T-helper 2 cell treated with Interferon-gamma antibody and Interleukin-4, amounts not matched to agents 5 μg/mL and 100 μg/mL, for 36 hours (primary cell): ENCODE data around the gene DNAJC6.
A peak's percentile ranks its signal among the peaks of the same experiment; 100 is the strongest.

Source experiments
- DNase-seq: peaks from one replicate; pipeline ENCODE4 v3.0.0; 2021; ENCODE audit warnings: low spot score
- H3K27ac Mint-ChIP-seq: one replicate; pipeline ENCODE4 v1.8.0; 2021; ENCODE audit warnings: mild to moderate bottlenecking, mixed read lengths
- H3K27me3 Mint-ChIP-seq: one replicate; pipeline ENCODE4 v1.8.0; 2021; ENCODE audit warnings: low read depth, mixed read lengths
- H3K36me3 Mint-ChIP-seq: one replicate; pipeline ENCODE4 v1.8.0; 2021; ENCODE audit warnings: low read depth, mixed read lengths
- H3K4me1 Mint-ChIP-seq: one replicate; pipeline ENCODE4 v1.8.0; 2021; ENCODE audit warnings: low read depth, mixed read lengths
- H3K4me3 Mint-ChIP-seq: one replicate; pipeline ENCODE4 v1.8.0; 2022; ENCODE audit warnings: mild to moderate bottlenecking, moderate library complexity, mixed read lengths
- H3K9me3 Mint-ChIP-seq: one replicate; pipeline ENCODE4 v1.8.0; 2021; ENCODE audit warnings: mixed read lengths

The DNAJC6 gene

DNA sequence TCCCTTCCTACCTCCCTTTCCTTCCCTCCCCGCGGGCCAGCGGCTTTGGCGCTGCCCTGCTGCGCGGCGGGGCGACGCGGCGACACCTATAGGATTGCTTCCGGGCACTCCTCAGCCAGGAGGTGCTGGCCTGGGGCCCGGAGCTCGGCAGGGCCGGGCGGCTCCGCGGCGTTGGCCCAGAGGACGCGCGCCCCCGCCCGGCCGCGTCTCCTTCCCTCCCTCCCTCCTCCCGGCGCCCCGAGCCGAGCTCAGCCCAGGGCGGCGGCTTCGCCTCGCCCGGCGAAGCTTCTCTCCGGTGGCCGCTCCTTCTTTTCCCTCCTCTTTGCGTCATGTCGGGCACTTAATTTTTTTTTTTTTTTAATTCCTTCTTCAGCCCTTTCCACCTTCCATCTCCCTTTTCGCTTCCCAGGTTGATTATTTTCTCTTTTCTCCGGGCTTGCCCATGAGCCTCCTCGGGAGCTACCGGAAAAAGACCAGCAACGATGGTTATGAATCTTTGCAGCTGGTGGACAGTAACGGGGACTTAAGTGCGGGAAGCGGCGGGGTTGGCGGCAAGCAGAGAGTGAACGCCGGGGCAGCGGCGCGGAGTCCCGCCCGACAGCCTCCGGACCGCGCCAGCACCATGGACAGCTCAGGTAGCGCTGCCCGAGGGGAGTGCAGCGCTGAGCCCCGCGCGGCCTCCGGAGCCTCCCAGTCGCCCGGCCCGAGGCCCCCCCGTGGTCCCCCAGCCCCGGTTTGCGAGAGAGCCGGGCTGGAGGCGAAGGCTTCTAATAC lies at the start of gene DNAJC6:
Gene DNAJC6, plus strand, starts transcription at position 240 of the 774 bp plus-strand sequence. Its CDS starts 203 bp downstream, at position 443.
- Mint-ChIP-seq H3K27ac (no peak within 1 kb of the TSS), H3K27me3 (peaks cover 55% of the 10 kb centered on the region), H3K4me3 (peak within 1 kb of the TSS; percentile 48), H3K36me3 (no peaks in the 10 kb centered on the region), H3K9me3 (no peaks in the 10 kb centered on the region), H3K4me1 (peaks cover 3% of the 10 kb centered on the region)
- DNase-seq = peak; percentile 35

- no peak overlapping the region for H3K4me3 Mint-ChIP-seq
- peaks cover 2% of the 10 kb centered on the region for H3K36me3 Mint-ChIP-seq
- no peak overlapping the region for H3K27ac Mint-ChIP-seq
- no peak for DNase-seq
- H3K27me3 Mint-ChIP-seq = peaks cover 37% of the 10 kb centered on the region
- peaks cover 16% of the 10 kb centered on the region for H3K4me1 Mint-ChIP-seq
- H3K9me3 Mint-ChIP-seq = no peaks in the 10 kb centered on the region
These were observed 49.5 kb upstream of the DNAJC6 start for GRCh38 chr1:65259816-65260215.

DNA sequence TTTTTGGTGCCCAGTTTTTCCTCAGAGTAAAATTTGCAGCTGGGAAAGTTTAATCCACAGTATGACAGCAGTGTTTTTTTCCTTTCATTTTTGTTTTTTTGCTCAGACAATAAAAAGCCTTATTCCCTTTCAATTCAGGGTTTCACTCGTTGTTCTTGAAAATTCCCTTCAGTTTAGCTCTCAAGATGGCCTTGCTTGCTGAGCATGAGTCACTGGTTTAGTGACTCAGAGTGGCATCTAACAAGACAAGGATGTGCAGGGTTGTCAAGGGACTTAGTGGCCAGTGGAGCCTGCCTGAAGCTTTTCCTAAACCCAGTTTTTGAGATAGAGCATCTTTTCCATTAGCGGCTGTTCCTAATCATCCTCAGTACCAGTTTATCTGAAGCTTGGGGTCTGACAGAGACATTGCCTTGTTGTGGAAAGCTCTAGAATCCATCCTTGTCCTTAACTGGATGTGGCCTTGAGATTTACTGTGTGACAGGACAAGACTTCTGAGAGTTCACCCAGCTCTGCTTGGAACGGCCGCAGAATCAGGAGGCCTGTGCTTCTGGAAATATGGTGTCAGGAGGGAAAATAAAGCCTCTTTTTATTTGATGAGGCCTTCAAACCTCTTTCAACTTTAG lies 48.4 kb upstream of the DNAJC6 start:
- peak; percentile 16 for DNase-seq
- H3K27me3 Mint-ChIP-seq = peaks cover 33% of the 10 kb centered on the region
- H3K4me3 Mint-ChIP-seq = no peak overlapping the region
- no peak overlapping the region for H3K27ac Mint-ChIP-seq
- no peaks in the 10 kb centered on the region for H3K9me3 Mint-ChIP-seq
- H3K36me3 Mint-ChIP-seq = no peaks in the 10 kb centered on the region
- H3K4me1 Mint-ChIP-seq = peaks cover 10% of the 10 kb centered on the region

DNA sequence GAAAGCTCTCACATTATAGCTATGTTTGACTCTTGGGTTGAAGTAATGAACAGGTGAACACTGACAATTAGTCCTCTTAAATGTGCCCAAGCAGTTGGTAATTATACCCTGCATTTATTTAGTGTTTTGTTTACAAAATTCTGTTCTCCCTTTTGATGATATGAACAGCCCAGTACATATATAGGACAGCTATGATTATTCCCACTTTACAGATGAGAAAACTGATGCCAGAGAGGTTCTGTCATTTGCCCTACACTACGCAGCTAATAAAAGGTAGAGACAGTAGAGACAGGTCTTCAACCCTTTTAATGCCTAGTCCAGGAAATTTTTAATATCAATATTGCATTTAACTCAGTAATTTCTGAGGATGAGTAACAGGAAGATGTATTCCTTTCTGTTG lies 46.1 kb upstream of the DNAJC6 start:
- no peak overlapping the region for H3K27ac Mint-ChIP-seq
- peaks cover 23% of the 10 kb centered on the region for H3K4me1 Mint-ChIP-seq
- no peaks in the 10 kb centered on the region for H3K36me3 Mint-ChIP-seq
- H3K4me3 Mint-ChIP-seq = no peak overlapping the region
- no peaks in the 10 kb centered on the region for H3K9me3 Mint-ChIP-seq
- H3K27me3 Mint-ChIP-seq = peaks cover 43% of the 10 kb centered on the region
- no peak for DNase-seq

DNA sequence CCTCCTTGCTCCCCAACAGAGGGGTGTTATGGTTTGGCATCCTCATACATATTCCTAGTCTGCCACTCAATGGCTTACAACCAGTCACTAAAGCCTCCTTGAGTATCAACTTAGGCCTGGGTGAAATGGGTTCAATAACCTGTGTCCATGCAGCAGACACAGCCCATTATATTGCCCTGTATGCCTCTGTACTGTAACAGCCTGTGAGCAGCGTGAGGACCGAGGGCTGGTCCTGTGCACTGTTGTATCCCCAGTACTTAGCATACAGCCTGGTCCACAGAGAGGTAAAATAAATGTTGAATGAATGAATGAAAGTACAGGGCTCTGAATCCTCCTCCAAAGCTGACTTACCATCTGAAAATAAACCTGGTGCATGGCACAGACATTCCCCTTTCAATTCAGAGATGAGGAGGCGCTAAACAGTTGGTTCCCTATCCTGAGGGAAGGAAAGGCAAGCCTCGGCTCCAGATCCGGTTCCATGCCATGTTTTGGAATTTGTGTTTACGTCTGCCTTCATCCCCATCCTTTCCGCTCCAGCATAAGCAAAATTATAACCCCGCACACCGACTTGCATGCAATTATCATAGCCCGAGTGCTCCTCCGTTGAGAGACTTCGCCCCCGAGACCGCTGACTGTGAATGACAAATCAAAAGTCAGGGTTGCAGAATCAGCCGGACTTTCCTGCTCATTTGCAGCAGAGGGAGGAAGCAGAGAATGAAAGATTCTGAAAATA lies 45.0 kb upstream of the DNAJC6 start:
- Mint-ChIP-seq H3K36me3 (no peaks in the 10 kb centered on the region), H3K4me3 (no peak overlapping the region), H3K9me3 (no peaks in the 10 kb centered on the region), H3K27ac (no peak overlapping the region), H3K27me3 (peaks cover 45% of the 10 kb centered on the region), H3K4me1 (peaks cover 23% of the 10 kb centered on the region)
- no peak for DNase-seq

- Mint-ChIP-seq H3K27me3 (peaks cover 51% of the 10 kb centered on the region), H3K27ac (no peak overlapping the region), H3K9me3 (no peaks in the 10 kb centered on the region), H3K4me1 (peaks cover 23% of the 10 kb centered on the region), H3K4me3 (peak overlapping the region; percentile 60), H3K36me3 (no peaks in the 10 kb centered on the region)
- DNase-seq = no peak
These were observed 44.1 kb upstream of the DNAJC6 start for GRCh38 chr1:65265296-65265650.

GRCh38 chr1:65265651-65266351 lies 43.5 kb upstream of the DNAJC6 start:
- H3K4me3 Mint-ChIP-seq = peak overlapping the region; percentile 60
- DNase-seq = no peak
- H3K27me3 Mint-ChIP-seq = peaks cover 51% of the 10 kb centered on the region
- H3K36me3 Mint-ChIP-seq = no peaks in the 10 kb centered on the region
- peaks cover 19% of the 10 kb centered on the region for H3K4me1 Mint-ChIP-seq
- H3K9me3 Mint-ChIP-seq = no peaks in the 10 kb centered on the region
- H3K27ac Mint-ChIP-seq = no peak overlapping the region

DNA sequence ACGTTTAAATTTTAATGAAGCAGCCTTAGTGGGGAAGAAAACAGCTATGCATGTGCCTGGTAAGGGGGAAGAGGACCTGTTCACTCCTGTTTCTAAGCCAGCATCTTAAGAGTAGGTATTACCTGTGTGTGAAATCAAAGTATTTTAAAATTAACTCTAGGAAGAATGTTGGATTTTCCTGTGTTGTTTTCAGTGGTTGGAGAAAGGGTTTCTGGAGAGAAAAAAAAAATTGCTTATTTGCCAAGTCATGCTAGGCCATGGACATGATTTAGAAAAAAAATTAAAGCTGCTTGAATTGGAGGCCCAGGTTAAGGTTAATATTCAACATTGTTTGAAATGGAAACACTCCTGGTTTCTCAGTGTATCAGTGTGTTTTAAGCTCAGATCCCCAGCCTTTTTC lies 42.9 kb upstream of the DNAJC6 start:
- no peak overlapping the region for H3K27ac Mint-ChIP-seq
- peaks cover 51% of the 10 kb centered on the region for H3K27me3 Mint-ChIP-seq
- H3K4me3 Mint-ChIP-seq = peak overlapping the region; percentile 60
- peaks cover 19% of the 10 kb centered on the region for H3K4me1 Mint-ChIP-seq
- no peak for DNase-seq
- H3K36me3 Mint-ChIP-seq = no peaks in the 10 kb centered on the region
- H3K9me3 Mint-ChIP-seq = no peaks in the 10 kb centered on the region

GRCh38 chr1:65267271-65267670 lies 42.1 kb upstream of the DNAJC6 start:
- no peaks in the 10 kb centered on the region for H3K9me3 Mint-ChIP-seq
- no peak overlapping the region for H3K27ac Mint-ChIP-seq
- DNase-seq = no peak
- H3K4me3 Mint-ChIP-seq = peak overlapping the region; percentile 43
- peaks cover 19% of the 10 kb centered on the region for H3K4me1 Mint-ChIP-seq
- no peaks in the 10 kb centered on the region for H3K36me3 Mint-ChIP-seq
- H3K27me3 Mint-ChIP-seq = peaks cover 51% of the 10 kb centered on the region

DNA sequence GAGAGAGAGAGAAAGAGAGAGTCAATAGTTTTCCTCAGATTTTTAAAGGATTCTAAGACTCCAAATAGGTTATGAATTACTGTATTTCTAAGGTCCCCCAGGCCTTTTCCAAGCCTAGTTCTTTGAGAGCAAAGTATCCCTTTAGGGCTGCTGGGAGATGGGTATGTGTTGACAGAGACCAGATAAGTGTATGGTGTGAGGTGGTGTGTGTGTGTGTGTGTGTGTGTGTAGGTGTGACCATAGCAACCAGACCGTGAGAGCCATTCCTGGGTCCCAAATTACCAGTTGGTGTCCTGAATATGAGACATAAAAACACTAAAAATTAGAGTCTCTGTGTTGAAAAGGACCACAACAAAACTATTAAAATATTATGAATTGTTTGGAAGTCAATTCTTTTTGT lies 41.7 kb upstream of the DNAJC6 start:
- Mint-ChIP-seq H3K4me1 (peaks cover 19% of the 10 kb centered on the region), H3K9me3 (no peaks in the 10 kb centered on the region), H3K36me3 (no peaks in the 10 kb centered on the region), H3K4me3 (no peak overlapping the region), H3K27me3 (peaks cover 51% of the 10 kb centered on the region), H3K27ac (no peak overlapping the region)
- DNase-seq = no peak

DNA sequence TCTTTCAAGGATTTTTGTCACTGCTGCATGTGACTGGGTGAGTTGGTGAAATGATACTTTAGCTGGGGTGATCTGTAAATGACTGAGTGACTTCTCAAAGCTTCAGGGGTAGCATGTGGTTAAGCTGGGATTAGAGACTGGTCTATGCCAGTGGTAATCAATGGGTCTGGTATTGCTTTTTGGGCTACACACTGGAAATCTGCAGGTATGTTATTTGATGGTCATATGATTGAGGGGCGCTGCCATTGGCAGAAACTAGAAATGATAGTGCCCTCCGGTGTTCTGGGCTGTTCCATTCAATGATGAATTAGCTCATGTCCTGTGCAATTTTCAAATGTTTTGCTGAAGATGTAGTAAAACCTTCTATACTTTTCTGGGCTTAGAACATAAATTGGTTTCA lies 39.7 kb upstream of the DNAJC6 start:
- H3K9me3 Mint-ChIP-seq = no peaks in the 10 kb centered on the region
- H3K27me3 Mint-ChIP-seq = peaks cover 39% of the 10 kb centered on the region
- H3K4me3 Mint-ChIP-seq = no peak overlapping the region
- no peak for DNase-seq
- no peak overlapping the region for H3K27ac Mint-ChIP-seq
- peaks cover 16% of the 10 kb centered on the region for H3K4me1 Mint-ChIP-seq
- no peaks in the 10 kb centered on the region for H3K36me3 Mint-ChIP-seq

DNA sequence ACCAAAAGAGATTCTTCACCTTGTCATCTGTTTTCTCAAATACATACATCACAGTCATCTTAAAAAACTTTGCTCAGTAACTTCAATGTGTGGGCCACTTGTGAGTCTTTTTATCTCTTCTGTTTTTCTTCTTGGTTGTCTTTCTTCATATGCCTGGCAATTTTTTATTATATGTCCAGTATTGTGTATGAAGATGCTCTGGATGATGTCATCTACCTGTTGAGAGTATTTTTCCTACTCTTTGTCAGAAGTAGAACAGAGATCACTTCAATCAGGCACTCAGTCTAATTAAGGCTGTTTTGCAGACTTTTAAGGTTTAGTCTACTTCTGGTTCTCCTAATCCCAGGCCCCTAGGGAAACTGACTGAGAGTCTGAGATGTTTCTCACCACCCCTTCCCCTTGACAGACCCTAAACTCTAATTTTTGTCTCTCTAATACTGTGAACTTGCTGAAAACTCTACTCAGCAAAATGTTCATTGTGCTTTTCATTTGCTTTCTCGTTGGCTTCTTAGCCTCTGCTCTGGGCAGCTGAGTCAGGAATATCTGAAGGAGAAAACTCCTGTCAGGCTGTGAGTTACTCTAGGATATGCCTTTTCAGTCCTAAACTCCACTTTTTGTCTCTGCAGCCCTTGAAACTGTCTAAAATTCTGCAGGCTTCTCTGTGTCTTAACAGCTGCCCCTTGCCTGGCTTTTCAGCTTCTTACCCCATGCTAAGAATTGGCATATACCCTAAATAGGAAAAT lies 33.0 kb upstream of the DNAJC6 start:
- H3K4me3 Mint-ChIP-seq = no peak overlapping the region
- DNase-seq = no peak
- H3K9me3 Mint-ChIP-seq = no peaks in the 10 kb centered on the region
- H3K27me3 Mint-ChIP-seq = peaks cover 39% of the 10 kb centered on the region
- no peak overlapping the region for H3K27ac Mint-ChIP-seq
- no peaks in the 10 kb centered on the region for H3K36me3 Mint-ChIP-seq
- no peaks in the 10 kb centered on the region for H3K4me1 Mint-ChIP-seq

- Mint-ChIP-seq H3K4me3 (no peak overlapping the region), H3K4me1 (no peaks in the 10 kb centered on the region), H3K27me3 (peaks cover 39% of the 10 kb centered on the region), H3K36me3 (no peaks in the 10 kb centered on the region), H3K27ac (no peak overlapping the region), H3K9me3 (no peaks in the 10 kb centered on the region)
- DNase-seq = no peak
These were observed 31.6 kb upstream of the DNAJC6 start for GRCh38 chr1:65277605-65278347.
